ENCODE results near the gene TWIST2.

The TWIST2 gene

GRCh38 chr2:238903141-238903540 lies 55.3 kb downstream of the TWIST2 start:
- H3K9me3 ChIP-seq (ENCODE audit: insufficient read depth, low read length), result no peaks in the 10 kb centered on the region
- no peaks in the 10 kb centered on the region for H3K36me3 ChIP-seq (ENCODE audit: insufficient read depth, insufficient read length, low read length)
- TF ChIP-seq ZNF274 (IDR thresholded peaks at IDR 0.05; ENCODE audit: low read depth, low read length), result no peak
- TF ChIP-seq YY1 (IDR thresholded peaks at IDR 0.05; ENCODE audit: insufficient read depth, insufficient read length), result no peak
- TF ChIP-seq SUZ12 (IDR thresholded peaks at IDR 0.05; ENCODE audit: extremely low read depth, insufficient read depth, insufficient read length), result no peak
- no peak for DNase-seq (ENCODE audit: low read depth, low spot score)
- H3K4me3 ChIP-seq (ENCODE audit: insufficient read length, low read depth), result no peak overlapping the region
- H3K4me1 ChIP-seq (ENCODE audit: insufficient read depth, insufficient read length), result peaks cover 10% of the 10 kb centered on the region
- no peak overlapping the region for H3K9ac ChIP-seq (ENCODE audit: insufficient read length, low read depth)
- H3K27me3 ChIP-seq (ENCODE audit: insufficient read depth, insufficient read length), result no peaks in the 10 kb centered on the region

GRCh38 chr2:238904177-238904576 lies 56.3 kb downstream of the TWIST2 start:
- H3K4me3 ChIP-seq (ENCODE audit: insufficient read length, low read depth), result no peak overlapping the region
- H3K36me3 ChIP-seq (ENCODE audit: insufficient read depth, insufficient read length, low read length), result no peaks in the 10 kb centered on the region
- TF ChIP-seq ZNF274 (IDR thresholded peaks at IDR 0.05; ENCODE audit: low read depth, low read length) (no peak), YY1 (IDR thresholded peaks at IDR 0.05; ENCODE audit: insufficient read depth, insufficient read length) (no peak), SUZ12 (IDR thresholded peaks at IDR 0.05; ENCODE audit: extremely low read depth, insufficient read depth, insufficient read length) (no peak)
- H3K9ac ChIP-seq (ENCODE audit: insufficient read length, low read depth), result no peak overlapping the region
- H3K4me1 ChIP-seq (ENCODE audit: insufficient read depth, insufficient read length), result peaks cover 10% of the 10 kb centered on the region
- H3K9me3 ChIP-seq (ENCODE audit: insufficient read depth, low read length), result no peaks in the 10 kb centered on the region
- H3K27me3 ChIP-seq (ENCODE audit: insufficient read depth, insufficient read length), result no peaks in the 10 kb centered on the region
- DNase-seq (ENCODE audit: low read depth, low spot score), result no peak

GRCh38 chr2:238904716-238905115 lies 56.8 kb downstream of the TWIST2 start:
- H3K27me3 ChIP-seq (ENCODE audit: insufficient read depth, insufficient read length), result no peaks in the 10 kb centered on the region
- H3K4me1 ChIP-seq (ENCODE audit: insufficient read depth, insufficient read length), result peaks cover 10% of the 10 kb centered on the region
- no peaks in the 10 kb centered on the region for H3K36me3 ChIP-seq (ENCODE audit: insufficient read depth, insufficient read length, low read length)
- no peak overlapping the region for H3K9ac ChIP-seq (ENCODE audit: insufficient read length, low read depth)
- H3K9me3 ChIP-seq (ENCODE audit: insufficient read depth, low read length), result no peaks in the 10 kb centered on the region
- H3K4me3 ChIP-seq (ENCODE audit: insufficient read length, low read depth), result no peak overlapping the region
- TF ChIP-seq ZNF274 (IDR thresholded peaks at IDR 0.05; ENCODE audit: low read depth, low read length) (no peak), YY1 (IDR thresholded peaks at IDR 0.05; ENCODE audit: insufficient read depth, insufficient read length) (no peak), SUZ12 (IDR thresholded peaks at IDR 0.05; ENCODE audit: extremely low read depth, insufficient read depth, insufficient read length) (no peak)
- no peak for DNase-seq (ENCODE audit: low read depth, low spot score)

GRCh38 chr2:238905224-238905623 lies 57.3 kb downstream of the TWIST2 start:
- TF ChIP-seq ZNF274 (IDR thresholded peaks at IDR 0.05; ENCODE audit: low read depth, low read length), result no peak
- no peak for TF ChIP-seq SUZ12 (IDR thresholded peaks at IDR 0.05; ENCODE audit: extremely low read depth, insufficient read depth, insufficient read length)
- no peak for TF ChIP-seq YY1 (IDR thresholded peaks at IDR 0.05; ENCODE audit: insufficient read depth, insufficient read length)
- Histone ChIP-seq H3K9me3 (ENCODE audit: insufficient read depth, low read length) (no peaks in the 10 kb centered on the region), H3K27me3 (ENCODE audit: insufficient read depth, insufficient read length) (no peaks in the 10 kb centered on the region), H3K4me3 (ENCODE audit: insufficient read length, low read depth) (no peak overlapping the region), H3K36me3 (ENCODE audit: insufficient read depth, insufficient read length, low read length) (no peaks in the 10 kb centered on the region), H3K9ac (ENCODE audit: insufficient read length, low read depth) (no peak overlapping the region), H3K4me1 (ENCODE audit: insufficient read depth, insufficient read length) (peaks cover 12% of the 10 kb centered on the region)
- DNase-seq (ENCODE audit: low read depth, low spot score), result no peak

GRCh38 chr2:238905644-238906043 lies 57.8 kb downstream of the TWIST2 start:
- Histone ChIP-seq H3K9ac (ENCODE audit: insufficient read length, low read depth) (no peak overlapping the region), H3K27me3 (ENCODE audit: insufficient read depth, insufficient read length) (no peaks in the 10 kb centered on the region), H3K4me1 (ENCODE audit: insufficient read depth, insufficient read length) (peaks cover 10% of the 10 kb centered on the region), H3K36me3 (ENCODE audit: insufficient read depth, insufficient read length, low read length) (no peaks in the 10 kb centered on the region), H3K9me3 (ENCODE audit: insufficient read depth, low read length) (no peaks in the 10 kb centered on the region), H3K4me3 (ENCODE audit: insufficient read length, low read depth) (no peak overlapping the region)
- DNase-seq (ENCODE audit: low read depth, low spot score), result no peak
- no peak for TF ChIP-seq ZNF274 (IDR thresholded peaks at IDR 0.05; ENCODE audit: low read depth, low read length)

- TF ChIP-seq ZNF274 (IDR thresholded peaks at IDR 0.05; ENCODE audit: low read depth, low read length) (no peak), YY1 (IDR thresholded peaks at IDR 0.05; ENCODE audit: insufficient read depth, insufficient read length) (no peak)
- Histone ChIP-seq H3K4me3 (ENCODE audit: insufficient read length, low read depth) (no peak overlapping the region), H3K36me3 (ENCODE audit: insufficient read depth, insufficient read length, low read length) (no peaks in the 10 kb centered on the region), H3K4me1 (ENCODE audit: insufficient read depth, insufficient read length) (peaks cover 11% of the 10 kb centered on the region), H3K9ac (ENCODE audit: insufficient read length, low read depth) (no peak overlapping the region), H3K27me3 (ENCODE audit: insufficient read depth, insufficient read length) (no peaks in the 10 kb centered on the region), H3K9me3 (ENCODE audit: insufficient read depth, low read length) (no peaks in the 10 kb centered on the region)
- no peak for DNase-seq (ENCODE audit: low read depth, low spot score)
Observed at GRCh38 chr2:238906254-238906935, 58.5 kb downstream of the TWIST2 start.

GRCh38 chr2:238906936-238907716 lies 59.2 kb downstream of the TWIST2 start:
- H3K4me3 ChIP-seq (ENCODE audit: insufficient read length, low read depth), result no peak overlapping the region
- no peak for TF ChIP-seq YY1 (IDR thresholded peaks at IDR 0.05; ENCODE audit: insufficient read depth, insufficient read length)
- TF ChIP-seq SUZ12 (IDR thresholded peaks at IDR 0.05; ENCODE audit: extremely low read depth, insufficient read depth, insufficient read length), result no peak
- TF ChIP-seq ZNF274 (IDR thresholded peaks at IDR 0.05; ENCODE audit: low read depth, low read length), result no peak
- peaks cover 4% of the 10 kb centered on the region for H3K36me3 ChIP-seq (ENCODE audit: insufficient read depth, insufficient read length, low read length)
- no peaks in the 10 kb centered on the region for H3K27me3 ChIP-seq (ENCODE audit: insufficient read depth, insufficient read length)
- no peak for DNase-seq (ENCODE audit: low read depth, low spot score)
- H3K4me1 ChIP-seq (ENCODE audit: insufficient read depth, insufficient read length), result peaks cover 14% of the 10 kb centered on the region
- no peak overlapping the region for H3K9ac ChIP-seq (ENCODE audit: insufficient read length, low read depth)
- H3K9me3 ChIP-seq (ENCODE audit: insufficient read depth, low read length), result no peaks in the 10 kb centered on the region

Data from NT2/D1 (cell line).